ENCODE results near the gene MT1E. TPM values are rescaled to one million over a fixed set of nuclear protein-coding genes. Genes with fewer than 3 reads are reported as not detected.

MT1E gene
- polyA plus RNA-seq, 3 donors = 256 to 2,506 (median 1,432) TPM

DNA sequence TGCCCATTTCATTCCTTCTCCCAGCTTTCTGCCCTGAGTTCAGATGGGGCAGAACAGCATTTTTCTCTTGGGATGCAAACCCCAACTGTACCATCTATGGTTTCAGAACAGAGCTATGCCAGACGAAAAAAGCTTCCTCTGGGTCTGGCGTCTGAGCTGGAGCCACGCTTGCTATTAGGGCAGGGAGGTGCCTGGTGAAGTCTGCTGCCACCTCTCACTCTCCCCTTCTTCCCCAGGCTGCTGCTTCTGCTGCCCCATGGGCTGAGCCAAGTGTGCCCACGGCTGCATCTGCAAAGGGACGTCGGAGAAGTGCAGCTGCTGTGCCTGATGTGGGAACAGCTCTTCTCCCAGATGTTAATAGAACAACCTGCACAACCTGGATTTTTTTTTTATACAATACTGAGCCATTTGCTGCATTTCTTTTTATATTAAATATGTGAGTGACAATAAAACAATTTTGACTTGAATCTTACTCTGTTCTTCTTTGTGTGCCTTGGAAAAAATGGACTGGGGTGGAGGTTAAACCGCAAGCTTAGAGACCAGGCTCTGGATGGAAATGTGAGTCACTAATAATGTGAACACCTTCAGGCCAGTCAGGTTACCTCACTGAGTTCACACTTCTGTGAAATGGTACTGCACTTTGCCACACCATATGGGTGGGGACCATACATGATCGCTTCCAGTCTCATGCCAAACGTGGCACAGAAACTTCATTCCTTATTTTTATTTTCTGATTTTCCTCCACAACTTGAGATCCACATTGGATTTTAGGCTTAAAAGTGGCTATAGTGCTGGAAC lies 11.2 kb downstream of the MT1E start:
- WGBS, 3 donors = 55 to 78% (median 60%) methylated on average over 9 of the region's 9 CpGs
- no peak overlapping the region for H3K27ac ChIP-seq (ENCODE audit: low read depth, low read length)

DNA sequence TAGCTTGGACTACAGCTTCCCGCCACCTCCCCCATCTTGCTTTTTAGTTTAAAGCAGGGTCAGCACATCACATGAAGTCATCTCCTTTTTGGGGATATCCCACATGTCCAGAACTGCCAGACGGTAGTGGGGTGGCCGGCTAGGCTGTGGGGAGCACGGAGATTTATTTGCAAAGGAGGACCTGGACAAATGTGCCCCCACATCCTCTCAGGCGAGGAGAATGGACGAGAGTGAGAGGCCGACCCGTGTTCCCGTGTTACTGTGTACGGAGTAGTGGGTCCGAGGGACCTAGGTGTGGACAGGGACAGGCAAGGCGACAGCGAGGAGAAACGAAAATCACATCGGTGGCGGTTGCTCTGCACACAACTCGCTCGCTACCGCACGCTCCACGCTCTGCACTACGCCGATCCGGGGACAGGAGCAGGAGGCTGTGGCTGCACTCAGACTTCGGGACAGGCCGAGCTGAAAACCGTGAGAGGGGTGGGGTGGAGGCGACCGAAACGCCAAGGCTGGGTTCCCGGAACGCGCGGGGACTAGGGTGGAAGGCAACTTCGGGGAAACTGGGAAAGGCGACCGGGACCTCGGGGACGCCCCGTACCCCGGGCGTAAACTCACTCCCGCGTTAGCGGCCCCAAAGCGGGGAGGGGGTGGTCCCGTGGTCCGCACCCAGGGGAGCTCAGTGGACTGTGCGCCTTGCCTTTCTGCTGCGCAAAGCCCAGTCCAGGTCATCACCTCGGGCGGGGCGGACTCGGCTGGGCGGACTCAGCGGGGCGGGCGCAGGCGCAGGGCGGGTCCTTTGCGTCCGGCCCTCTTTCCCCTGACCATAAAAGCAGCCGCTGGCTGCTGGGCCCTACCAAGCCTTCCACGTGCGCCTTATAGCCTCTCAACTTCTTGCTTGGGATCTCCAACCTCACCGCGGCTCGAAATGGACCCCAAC lies 12.5 kb downstream of the MT1E start, which contains the start of gene MT1A:
MT1A (plus strand) TSS at position 853 of the 937 bp plus-strand sequence; CDS start at position 926, 73 bp downstream.
- WGBS, 3 donors = 7 to 12% (median 10%) methylated on average over 64 to 68 of the region's 68 CpGs
- peak within 1 kb of the TSS; percentile 52 for H3K27ac ChIP-seq (ENCODE audit: low read depth, low read length)

DNA sequence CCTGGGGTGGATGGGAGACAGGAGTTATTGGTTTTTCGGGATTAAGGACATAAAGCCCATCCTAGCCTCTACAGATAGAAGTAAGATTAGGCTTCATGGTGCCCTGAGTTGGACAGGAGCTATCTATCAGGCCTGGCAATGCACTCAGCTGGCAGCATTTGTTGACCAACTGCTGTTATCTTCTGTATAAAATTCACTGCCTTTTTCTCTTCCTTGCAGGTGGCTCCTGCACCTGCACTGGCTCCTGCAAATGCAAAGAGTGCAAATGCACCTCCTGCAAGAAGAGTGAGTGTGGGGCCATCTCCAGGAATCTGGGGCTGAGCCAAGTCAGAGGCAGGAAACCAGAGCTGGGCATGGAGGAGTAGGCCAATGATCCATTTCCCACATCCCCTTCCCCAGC lies 13.5 kb downstream of the MT1E start:
- WGBS, 3 donors = 29 to 76% (median 69%) methylated on average over 1 of the region's 1 CpG
- no peak overlapping the region for H3K27ac ChIP-seq (ENCODE audit: low read depth, low read length)

DNA sequence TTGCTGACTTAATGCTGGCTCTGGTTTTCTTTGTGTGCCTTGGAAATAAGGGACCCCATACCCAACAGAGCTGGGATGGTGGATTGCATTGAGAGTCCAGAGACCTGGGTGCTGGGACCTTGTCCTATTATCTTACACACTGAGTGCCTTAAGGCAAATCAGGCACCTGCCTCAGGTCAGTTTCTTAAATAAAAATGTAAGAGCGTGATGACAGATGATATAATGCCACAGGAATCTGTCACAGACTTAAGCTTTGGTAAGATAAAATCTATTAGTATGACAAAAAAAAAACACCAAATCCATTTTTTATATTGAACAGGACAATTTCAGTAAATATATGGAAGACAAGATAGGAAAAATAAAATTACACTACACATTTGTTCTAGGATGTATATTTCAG lies 14.5 kb downstream of the MT1E start:
- WGBS, 3 donors = 74 to 95% (median 92%) methylated on average over 1 of the region's 1 CpG
- no peak overlapping the region for H3K27ac ChIP-seq (ENCODE audit: low read depth, low read length)

DNA sequence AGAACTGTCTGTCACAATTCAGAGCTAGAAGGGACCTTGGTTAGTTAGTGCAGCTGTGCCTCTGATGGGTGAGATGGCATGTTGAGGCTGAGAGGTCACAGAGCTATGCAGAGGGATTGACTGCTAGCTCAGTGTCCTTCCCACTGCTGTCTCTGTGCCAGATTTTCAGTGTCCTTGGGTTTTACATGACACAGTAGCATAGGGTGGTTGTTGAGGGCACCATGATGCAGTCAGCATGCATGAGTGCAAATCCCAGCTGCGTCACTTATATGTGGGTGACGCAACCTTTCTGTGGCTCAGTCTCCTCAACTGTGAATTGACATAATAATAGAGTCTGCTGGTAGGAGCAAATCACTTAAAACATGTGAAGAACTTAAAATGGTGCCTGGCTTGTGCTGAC lies 15.6 kb downstream of the MT1E start:
- WGBS, 3 donors = 89 to 100% (median 93%) methylated on average over 2 of the region's 2 CpGs
- H3K27ac ChIP-seq (ENCODE audit: low read depth, low read length) = no peak overlapping the region

DNA sequence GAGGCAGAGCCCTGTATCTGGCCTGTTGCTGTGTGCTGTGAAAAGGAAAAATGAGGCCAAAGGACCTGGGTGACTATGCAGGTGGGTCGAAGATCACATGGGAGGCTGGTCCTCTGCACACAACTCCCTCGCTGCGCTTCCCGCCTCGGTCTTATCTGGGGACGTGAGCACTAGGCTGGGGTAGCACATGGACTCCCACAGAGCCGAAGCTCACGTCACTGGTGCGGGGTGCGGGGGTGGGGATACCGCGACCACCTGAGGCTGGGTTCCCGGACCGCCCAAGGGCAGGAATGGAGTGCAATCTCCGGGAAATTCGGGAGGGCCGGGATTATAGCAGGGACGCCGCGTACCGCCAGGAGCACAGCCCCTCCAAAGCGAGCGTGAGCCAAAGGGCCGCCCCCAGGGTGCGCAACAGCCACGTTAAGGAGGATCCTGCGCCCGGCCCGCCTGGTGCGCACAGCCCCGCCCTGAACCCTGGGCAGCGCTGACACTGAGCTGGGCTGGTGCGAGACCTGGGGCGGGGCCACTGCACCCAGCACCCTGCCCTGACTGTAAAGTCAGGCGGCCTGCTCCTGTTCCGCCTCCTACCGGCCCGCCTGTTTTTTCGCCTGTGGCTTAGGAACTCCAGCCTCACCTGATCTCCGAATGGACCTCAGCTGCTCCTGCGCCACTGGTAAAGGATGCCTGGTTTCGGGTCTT lies 17.6 kb downstream of the MT1E start:
- WGBS, 3 donors = 2 to 7% (median 5%) methylated on average over 38 to 42 of the region's 42 CpGs
- H3K27ac ChIP-seq (ENCODE audit: low read depth, low read length) = no peak overlapping the region

DNA sequence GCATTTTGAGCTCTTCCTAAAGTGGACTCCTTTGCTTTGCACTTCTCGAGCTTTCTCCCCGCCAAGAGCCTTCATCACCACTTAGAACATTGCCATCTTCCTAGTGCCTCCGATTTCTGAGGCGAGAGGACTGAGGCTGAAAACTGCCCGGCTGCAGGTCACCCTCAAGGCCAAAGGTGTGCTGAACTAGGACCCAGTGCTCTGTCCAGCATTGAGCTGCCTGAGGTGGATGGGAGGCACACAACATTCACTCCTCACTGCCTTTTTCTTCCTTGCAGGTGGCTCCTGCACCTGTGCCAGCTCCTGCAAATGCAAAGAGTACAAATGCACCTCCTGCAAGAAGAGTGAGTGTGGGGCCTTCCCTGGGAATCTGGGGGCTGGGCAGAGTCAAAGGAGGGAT lies 18.3 kb downstream of the MT1E start:
- no peak overlapping the region for H3K27ac ChIP-seq (ENCODE audit: low read depth, low read length)

DNA sequence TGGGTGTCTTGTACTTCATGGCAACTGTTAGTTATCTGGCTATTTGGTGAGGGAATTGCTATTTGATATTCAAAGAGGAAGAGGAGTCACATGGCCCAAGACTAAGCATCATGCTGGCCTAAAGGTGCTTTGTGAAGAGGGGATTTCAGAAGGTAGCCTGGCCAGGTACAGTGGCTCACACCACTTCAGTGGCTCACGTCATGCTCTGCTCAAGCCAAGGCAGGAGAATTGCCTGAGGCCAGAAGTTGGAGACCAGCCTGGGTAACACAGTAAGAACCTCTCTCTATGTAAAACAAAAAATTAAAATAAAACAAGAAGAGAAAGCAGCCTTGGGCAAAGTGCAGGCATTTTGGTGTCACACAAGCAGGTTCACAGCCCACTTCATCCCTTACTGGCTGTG lies 19.7 kb downstream of the MT1E start:
- WGBS, 3 donors = 81 to 95% (median 90%) methylated on average over 1 of the region's 1 CpG
- H3K27ac ChIP-seq (ENCODE audit: low read depth, low read length) = no peak overlapping the region

More for the DNA sequence above, 18.3 kb downstream of the MT1E start:
- WGBS, 3 donors = 43 to 58% (median 50%) methylated on average over 5 of the region's 5 CpGs

DNA sequence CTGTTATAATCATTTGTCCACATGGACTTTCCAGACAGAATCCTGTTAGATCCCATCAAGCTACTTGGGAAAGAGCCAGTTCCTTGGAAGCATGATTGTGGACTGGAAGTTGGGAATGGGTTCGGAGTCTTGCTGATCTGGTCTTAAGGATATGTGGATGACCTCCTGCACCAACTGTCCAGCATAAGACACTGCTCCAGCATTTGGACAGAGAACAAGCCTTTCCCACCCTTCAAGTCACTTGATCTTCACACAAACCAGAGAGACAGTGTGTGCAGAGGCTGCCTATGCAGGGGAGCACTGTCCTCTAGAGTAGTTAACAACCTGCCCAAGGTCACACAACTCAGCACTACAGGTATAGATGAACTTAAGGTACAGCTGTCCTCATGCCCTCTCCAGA lies 20.3 kb downstream of the MT1E start:
- WGBS, 3 donors = 0% methylated on average over 1 of the region's 1 CpG
- H3K27ac ChIP-seq (ENCODE audit: low read depth, low read length) = no peak overlapping the region

DNA sequence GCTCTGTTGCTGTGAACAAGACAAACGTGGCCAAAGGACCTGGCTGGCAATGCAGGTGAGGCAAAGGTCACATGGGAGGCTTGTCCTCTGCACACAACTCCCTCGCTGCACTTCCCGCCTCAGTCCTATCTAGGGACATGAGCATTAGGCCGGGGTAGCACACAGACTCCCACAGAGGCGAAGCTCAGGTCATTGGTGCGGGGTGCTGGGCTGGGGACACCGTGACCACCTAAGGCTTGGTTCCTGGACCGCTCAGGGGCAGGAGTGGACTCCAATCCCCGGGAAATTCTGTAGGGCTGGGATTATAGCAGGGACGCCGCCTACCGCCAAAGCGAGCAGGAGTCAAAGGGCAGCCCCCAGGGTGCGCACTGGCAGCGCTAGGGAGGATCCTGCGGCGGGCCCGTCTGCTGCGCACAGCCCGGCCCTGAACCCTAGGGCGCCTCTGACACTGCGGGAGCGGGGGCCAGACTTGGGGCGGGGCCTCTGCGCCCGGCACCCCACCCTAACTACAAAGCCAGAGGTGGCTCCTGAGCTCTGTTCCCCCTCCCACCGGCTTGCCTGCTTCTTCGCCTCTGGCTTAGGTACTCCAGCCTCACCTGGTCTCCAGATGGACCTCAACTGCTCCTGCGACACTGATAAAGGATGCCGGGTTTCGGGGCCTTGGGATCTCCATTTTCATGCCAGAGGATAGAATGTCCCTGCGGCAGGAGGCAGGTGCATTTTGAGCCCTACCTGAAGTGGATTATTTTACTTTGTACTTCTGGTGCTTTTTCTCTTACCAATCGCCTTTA lies 22.3 kb downstream of the MT1E start:
- H3K27ac ChIP-seq (ENCODE audit: low read depth, low read length) = no peak overlapping the region
- 36 to 48% (median 39%) methylated on average over 32 to 33 of the region's 33 CpGs for WGBS, 3 donors

DNA sequence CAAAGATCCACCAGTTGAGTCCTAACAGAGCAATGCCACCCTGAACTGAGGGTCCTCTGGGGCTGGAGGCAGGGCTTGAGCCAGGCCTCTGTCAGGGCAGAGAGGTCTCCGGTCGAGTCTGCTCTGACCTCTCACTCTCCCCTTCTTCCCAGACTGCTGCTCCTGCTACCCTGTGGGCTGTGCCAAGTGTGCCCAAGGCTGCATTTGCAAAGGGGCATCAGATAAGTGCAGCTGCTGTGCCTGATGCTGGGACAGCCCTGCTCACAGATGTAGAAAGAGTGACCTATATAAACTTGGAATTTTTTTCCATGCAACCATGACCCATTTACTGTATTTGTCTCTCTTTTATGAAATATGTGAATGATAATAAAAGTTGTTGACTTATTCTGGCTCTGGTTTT lies 23.7 kb downstream of the MT1E start:
- H3K27ac ChIP-seq (ENCODE audit: low read depth, low read length) = no peak overlapping the region
- WGBS, 3 donors = 86 to 100% (median 88%) methylated on average over 2 of the region's 2 CpGs

DNA sequence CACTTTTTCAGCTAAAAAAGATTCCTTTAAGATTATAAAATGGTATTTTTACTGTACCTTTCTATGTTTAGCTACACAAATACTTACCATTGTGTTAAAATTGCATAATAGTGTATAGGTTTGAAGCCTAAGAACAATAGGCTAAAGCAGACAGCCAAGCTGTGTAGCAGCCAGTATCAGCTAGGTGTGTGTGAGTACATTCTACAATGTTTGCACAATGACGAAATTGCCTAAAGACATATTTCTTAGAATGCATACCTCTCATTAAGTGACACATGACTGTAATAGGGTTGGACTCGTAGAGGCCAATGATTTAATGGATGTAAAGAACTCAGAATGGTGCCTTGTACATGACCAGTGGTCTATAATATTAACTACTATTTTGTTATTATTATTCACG lies 24.2 kb downstream of the MT1E start:
- H3K27ac ChIP-seq (ENCODE audit: low read depth, low read length) = no peak overlapping the region
- 73 to 86% (median 82%) methylated on average over 3 of the region's 3 CpGs for WGBS, 3 donors

DNA sequence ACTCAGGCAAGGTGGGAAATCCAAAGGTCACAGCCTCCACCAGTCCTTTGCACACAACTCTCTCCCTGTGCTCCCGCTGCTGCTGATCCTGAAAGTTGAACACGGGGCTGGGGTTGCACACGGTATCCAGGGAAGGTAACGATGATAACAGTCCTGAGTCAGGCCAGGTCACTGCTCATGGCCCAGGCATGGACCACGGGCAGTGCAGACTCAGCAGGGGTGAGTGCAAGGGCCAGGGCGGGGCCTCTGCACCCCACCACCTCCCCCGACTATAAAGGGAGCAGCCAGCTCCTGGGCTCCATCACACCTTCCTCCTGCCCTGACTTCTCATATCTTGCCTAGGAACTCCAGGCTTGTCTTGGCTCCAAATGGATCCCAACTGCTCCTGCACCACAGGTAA lies 26.0 kb downstream of the MT1E start, which contains the start of gene MT1B:
MT1B (plus strand) TSS at position 301 of the 400 bp plus-strand sequence; CDS start at position 369, 68 bp downstream.
- no peak within 1 kb of the TSS for H3K27ac ChIP-seq (ENCODE audit: low read depth, low read length)
- 70 to 83% (median 74%) methylated on average over 5 to 7 of the region's 7 CpGs for WGBS, 3 donors

DNA sequence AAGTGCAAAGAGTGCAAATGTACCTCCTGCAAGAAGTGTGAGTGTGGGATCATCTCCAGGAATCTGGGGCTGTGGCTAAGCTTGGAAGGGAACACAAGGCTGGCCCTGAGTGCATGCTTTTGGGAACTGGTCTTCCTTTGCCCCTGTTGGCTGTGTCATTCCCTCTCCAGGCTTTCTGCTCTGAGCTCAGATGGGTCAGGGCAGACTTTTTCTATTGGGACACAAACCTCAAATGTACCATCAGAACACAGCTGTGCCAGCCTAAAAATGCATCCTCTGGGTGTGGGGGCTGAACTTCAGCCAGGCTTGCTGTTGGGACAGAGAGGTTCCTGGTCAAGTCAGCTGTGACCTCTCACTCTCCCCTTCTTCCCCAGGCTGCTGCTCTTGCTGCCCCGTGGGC lies 27.0 kb downstream of the MT1E start:
- WGBS, 3 donors = 50 to 59% (median 55%) methylated on average over 1 of the region's 1 CpG

DNA sequence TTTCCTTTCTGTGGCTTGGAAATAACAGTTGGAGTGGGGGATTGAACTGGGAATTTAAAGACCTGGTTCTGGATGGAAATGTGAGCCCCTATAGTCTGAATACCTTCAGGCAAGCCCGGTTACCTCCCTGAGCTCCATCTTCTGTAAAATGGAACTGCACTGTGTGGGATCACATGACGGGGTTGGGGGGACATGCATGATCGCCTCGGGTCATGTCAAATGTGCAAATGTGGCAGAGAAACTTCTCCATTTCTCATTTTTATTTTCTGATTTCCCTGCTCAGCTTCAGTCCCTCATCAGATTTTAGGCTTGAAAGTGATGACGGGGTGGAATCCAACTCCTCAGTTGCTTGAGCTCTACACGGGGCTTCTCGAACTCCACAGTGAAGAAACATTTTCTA lies 27.6 kb downstream of the MT1E start:
- 87 to 90% (median 89%) methylated on average over 7 of the region's 7 CpGs for WGBS, 3 donors
- H3K27ac ChIP-seq (ENCODE audit: low read depth, low read length) = no peak overlapping the region

More for the DNA sequence above, 27.0 kb downstream of the MT1E start:
- no peak overlapping the region for H3K27ac ChIP-seq (ENCODE audit: low read depth, low read length)

DNA sequence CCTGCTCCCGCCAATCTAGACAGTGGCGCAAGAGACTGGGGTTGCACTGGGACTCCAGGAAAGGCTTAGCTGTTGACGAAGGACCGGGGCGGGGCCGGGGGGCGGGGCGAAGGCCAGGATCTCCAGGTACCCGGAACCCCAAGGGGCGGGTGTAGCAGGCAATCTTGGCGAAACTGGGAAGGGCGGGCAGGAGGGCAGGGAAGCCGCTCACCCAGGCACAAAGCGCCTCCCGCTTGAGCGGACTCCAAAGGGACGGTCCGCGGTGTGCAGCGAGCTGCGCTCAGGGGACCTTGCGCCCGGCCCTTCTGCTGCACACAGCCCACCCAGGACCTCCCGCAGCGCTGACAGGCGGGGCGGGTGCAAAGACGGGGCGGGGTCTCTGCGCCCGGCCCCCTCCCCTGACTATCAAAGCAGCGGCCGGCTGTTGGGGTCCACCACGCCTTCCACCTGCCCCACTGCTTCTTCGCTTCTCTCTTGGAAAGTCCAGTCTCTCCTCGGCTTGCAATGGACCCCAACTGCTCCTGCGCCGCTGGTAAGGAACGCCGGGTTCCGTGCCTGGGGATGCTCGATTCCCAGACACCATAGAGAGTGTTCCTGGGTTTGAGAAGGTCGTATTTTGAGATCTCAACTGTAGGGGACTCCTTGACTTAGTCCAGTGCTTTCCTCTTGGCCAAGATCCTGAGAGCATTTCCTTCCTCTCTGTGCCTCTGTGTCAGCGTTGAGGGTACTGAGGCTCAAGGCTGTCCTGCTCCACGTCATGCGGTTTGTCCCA lies 32.2 kb downstream of the MT1E start, which contains the start of gene MT1F:
MT1F (plus strand) TSS at position 405 of the 772 bp plus-strand sequence; CDS start at position 505, 100 bp downstream.
- WGBS, 3 donors = 0 to 2% (median 1%) methylated on average over 38 to 46 of the region's 46 CpGs
- H3K27ac ChIP-seq (ENCODE audit: low read depth, low read length) = no peak within 1 kb of the TSS

DNA sequence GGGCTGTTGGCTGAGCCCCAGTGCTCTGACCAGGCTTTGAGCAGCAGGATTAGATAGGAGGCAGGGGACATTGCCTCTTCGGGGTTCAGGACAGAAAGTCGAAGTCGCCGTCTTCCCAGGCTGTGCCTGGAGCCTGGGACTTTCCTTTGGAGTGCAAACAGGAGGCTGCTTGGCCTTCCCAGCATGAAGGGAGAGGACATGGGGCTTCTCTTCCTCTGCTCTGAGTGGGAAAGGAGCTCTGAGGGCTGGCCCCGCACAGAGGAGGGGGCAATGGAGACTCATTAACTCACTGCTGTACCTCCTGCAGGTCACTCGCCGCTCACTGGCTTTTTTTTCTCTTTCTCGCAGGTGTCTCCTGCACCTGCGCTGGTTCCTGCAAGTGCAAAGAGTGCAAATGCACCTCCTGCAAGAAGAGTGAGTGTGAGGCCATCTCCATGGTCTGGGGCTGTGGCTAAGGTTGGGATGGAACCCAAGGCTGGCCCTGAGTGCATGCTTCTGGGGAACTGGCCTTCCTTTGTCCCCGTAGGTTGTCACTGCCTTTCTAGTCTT lies 32.8 kb downstream of the MT1E start:
- 13 to 42% (median 41%) methylated on average over 10 of the region's 10 CpGs for WGBS, 3 donors
- no peak overlapping the region for H3K27ac ChIP-seq (ENCODE audit: low read depth, low read length)
